Measurements from ENCODE around the gene MRGPRF. TPM values are rescaled to one million over a fixed set of nuclear protein-coding genes. Genes with fewer than 3 reads are reported as not detected.

Gene MRGPRF
- total and polyA plus RNA-seq, 2 of the 8 experiments (the other 6 are each of a cell fraction or from before 2014, with no cell fraction given), result 7.5 to 11.0 TPM

- TF ChIP-seq TCF12 (IDR thresholded peaks at IDR 0.05; ENCODE audit: low read depth, low read length) (no peak), JUND (IDR thresholded peaks at IDR 0.05; ENCODE audit: low read length) (no peak), GTF2F1 (IDR thresholded peaks at IDR 0.05; ENCODE audit: borderline replicate concordance, low read depth, low read length) (no peak), ATF2 (IDR thresholded peaks at IDR 0.05; ENCODE audit: low read length) (no peak)
Measured at GRCh38 chr11:69048694-69049489, 35.8 kb upstream of the MRGPRF start, which contains the start of gene TPCN2 (continued).

All from H1 (cell line).